ENCODE data around the gene CHST4.

The CHST4 gene

GRCh38 chr16:71532366-71532765, 6.1 kb downstream of the CHST4 start:
- in situ Hi-C loops (cut with HindIII; ENCODE audit: low sequenced_read_pairs) = no loop called here
- no peak overlapping the region for H3K4me3 ChIP-seq (ENCODE audit: low read depth, low read length)
- no peak for TF ChIP-seq CTCF (IDR thresholded peaks at IDR 0.05; ENCODE audit: low read depth, low read length)
- DNase-seq (ENCODE audit: low read depth, low spot score) = no peak

- in situ Hi-C loops (cut with HindIII; ENCODE audit: low sequenced_read_pairs) = no loop called here
- DNase-seq (ENCODE audit: low read depth, low spot score) = no peak
Observed at GRCh38 chr16:71536752-71537499, 10.7 kb downstream of the CHST4 start.

GRCh38 chr16:71537643-71538042, 11.4 kb downstream of the CHST4 start:
- DNase-seq (ENCODE audit: low read depth, low spot score) = peak; percentile 25
- H3K4me3 ChIP-seq (ENCODE audit: low read depth, low read length) = no peak overlapping the region
- in situ Hi-C loops (cut with HindIII; ENCODE audit: low sequenced_read_pairs) = no loop called here
- TF ChIP-seq CTCF (IDR thresholded peaks at IDR 0.05; ENCODE audit: low read depth, low read length) = peak; percentile 66

More at GRCh38 chr16:71536752-71537499, 10.7 kb downstream of the CHST4 start:
- no peak overlapping the region for H3K4me3 ChIP-seq (ENCODE audit: low read depth, low read length)
- TF ChIP-seq CTCF (IDR thresholded peaks at IDR 0.05; ENCODE audit: low read depth, low read length) = no peak

GRCh38 chr16:71542377-71542776, 16.2 kb downstream of the CHST4 start:
- DNase-seq (ENCODE audit: low read depth, low spot score) = no peak
- no peak overlapping the region for H3K4me3 ChIP-seq (ENCODE audit: low read depth, low read length)
- peak; percentile 54 for TF ChIP-seq CTCF (IDR thresholded peaks at IDR 0.05; ENCODE audit: low read depth, low read length)
- in situ Hi-C loops (cut with HindIII; ENCODE audit: low sequenced_read_pairs) = no loop called here

- TF ChIP-seq CTCF (IDR thresholded peaks at IDR 0.05; ENCODE audit: low read depth, low read length) = no peak
- no peak for DNase-seq (ENCODE audit: low read depth, low spot score)
- in situ Hi-C loops (cut with HindIII; ENCODE audit: low sequenced_read_pairs) = no loop called here
- H3K4me3 ChIP-seq (ENCODE audit: low read depth, low read length) = no peak overlapping the region
Observed at GRCh38 chr16:71547168-71547567, 20.9 kb downstream of the CHST4 start.

- in situ Hi-C loops (cut with HindIII; ENCODE audit: low sequenced_read_pairs) = no loop called here
- no peak overlapping the region for H3K4me3 ChIP-seq (ENCODE audit: low read depth, low read length)
- TF ChIP-seq CTCF (IDR thresholded peaks at IDR 0.05; ENCODE audit: low read depth, low read length) = no peak
- no peak for DNase-seq (ENCODE audit: low read depth, low spot score)
Observed at GRCh38 chr16:71552698-71553503, 26.7 kb downstream of the CHST4 start.

Data from astrocyte of the spinal cord (primary cell).